ENCODE measurements around the gene MDM2. TPM values are rescaled to one million over a fixed set of nuclear protein-coding genes. Genes with fewer than 3 reads are reported as not detected.

MDM2 gene
- total RNA-seq, 3 donors from 2014 or later (not counting 1 experiment from before 2014, with no cell fraction given), result 130 to 143 (median 132) TPM

GRCh38 chr12:68821357-68822188 lies 13.6 kb downstream of the MDM2 start:
- no peaks in the 10 kb centered on the region for H3K9me3 Mint-ChIP-seq
- intact Hi-C loops (cut with micrococcal nuclease), result no loop called here
- H3K36me3 Mint-ChIP-seq, result no peaks in the 10 kb centered on the region
- peaks cover 6 to 18% of the 10 kb centered on the region in 2 donors for H3K4me1 Mint-ChIP-seq
- no peaks in the 10 kb centered on the region for H3K4me1 ChIP-seq (ENCODE audit: control insufficient read depth, insufficient read depth, low read length)
- no peak for DNase-seq
- no peak for ATAC-seq
- H3K27ac ChIP-seq (ENCODE audit: low read length), result no peak overlapping the region
- H3K27me3 ChIP-seq (ENCODE audit: control insufficient read depth, insufficient read depth, low read length), result no peaks in the 10 kb centered on the region
- no peaks in the 10 kb centered on the region for H3K9me3 ChIP-seq (ENCODE audit: control insufficient read depth, insufficient read depth, low read length)
- no peak overlapping the region for H3K4me3 ChIP-seq (ENCODE audit: low read length)
- peaks cover 80% of the 10 kb centered on the region for H3K36me3 ChIP-seq (ENCODE audit: control insufficient read depth, insufficient read depth, low read length)
- WGBS (ENCODE audit: insufficient coverage), result 93% methylated on average over 6 of the region's 6 CpGs
- no peak for TF ChIP-seq CTCF (IDR thresholded peaks at IDR 0.05)
- no peak overlapping the region for H3K4me3 Mint-ChIP-seq
- no peaks in the 10 kb centered on the region for H3K27me3 Mint-ChIP-seq (ENCODE audit: low read depth in 2 of 2)
- H3K27ac Mint-ChIP-seq, result peak overlapping the region in 1 of 2 donors; percentile 20

DNA sequence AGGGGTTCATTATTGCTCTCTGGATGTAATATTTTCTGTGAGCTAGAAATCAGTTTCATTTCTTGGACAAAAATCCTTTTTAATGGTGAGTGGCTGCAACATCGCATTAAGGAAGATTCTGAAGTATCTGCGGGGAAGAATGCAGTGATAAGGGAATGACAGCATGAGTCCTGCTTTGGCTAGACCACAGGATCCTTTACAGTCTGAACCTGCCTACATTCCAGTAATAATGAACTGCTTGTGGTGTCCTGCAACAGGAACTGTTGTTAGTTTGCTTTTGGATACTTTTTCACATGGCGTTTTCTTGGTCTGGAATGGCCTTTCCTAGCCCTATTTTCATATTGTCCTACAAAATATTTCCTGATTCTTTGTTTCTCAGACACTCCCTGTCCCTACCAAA lies 15.7 kb downstream of the MDM2 start:
- no peaks in the 10 kb centered on the region for H3K27me3 Mint-ChIP-seq (ENCODE audit: low read depth in 2 of 2)
- H3K27ac Mint-ChIP-seq, result peak overlapping the region; percentile 9 to 68
- Histone ChIP-seq H3K27me3 (ENCODE audit: control insufficient read depth, insufficient read depth, low read length) (no peaks in the 10 kb centered on the region), H3K4me1 (ENCODE audit: control insufficient read depth, insufficient read depth, low read length) (no peaks in the 10 kb centered on the region), H3K9me3 (ENCODE audit: control insufficient read depth, insufficient read depth, low read length) (no peaks in the 10 kb centered on the region), H3K27ac (ENCODE audit: low read length) (no peak overlapping the region), H3K4me3 (ENCODE audit: low read length) (no peak overlapping the region), H3K36me3 (ENCODE audit: control insufficient read depth, insufficient read depth, low read length) (peaks cover 83% of the 10 kb centered on the region)
- no peak overlapping the region for H3K4me3 Mint-ChIP-seq
- H3K4me1 Mint-ChIP-seq, result peaks cover 6 to 18% of the 10 kb centered on the region in 2 donors
- ATAC-seq, result no peak
- intact Hi-C loops (cut with micrococcal nuclease), result no loop called here
- TF ChIP-seq CTCF (IDR thresholded peaks at IDR 0.05), result no peak
- no peaks in the 10 kb centered on the region for H3K36me3 Mint-ChIP-seq
- H3K9me3 Mint-ChIP-seq, result no peaks in the 10 kb centered on the region
- WGBS (ENCODE audit: insufficient coverage), result 100% methylated on average over 3 of the region's 3 CpGs
- no peak for DNase-seq

DNA sequence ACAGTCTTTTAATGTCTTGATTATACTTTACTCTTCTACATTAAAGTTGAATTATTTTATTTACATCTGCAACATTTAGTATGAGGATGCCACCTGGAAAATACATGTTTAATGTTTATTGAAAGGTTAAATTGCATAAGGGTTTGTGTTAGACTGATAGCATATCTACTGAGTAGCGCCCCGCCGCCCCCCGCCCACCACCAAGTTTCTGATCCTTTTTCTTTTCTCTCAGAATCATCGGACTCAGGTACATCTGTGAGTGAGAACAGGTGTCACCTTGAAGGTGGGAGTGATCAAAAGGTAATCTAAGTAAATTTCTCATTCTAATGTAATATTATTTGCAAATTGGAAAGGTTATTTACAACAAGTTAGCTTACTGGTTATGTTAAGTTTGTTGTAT lies 16.2 kb downstream of the MDM2 start:
- Histone ChIP-seq H3K36me3 (ENCODE audit: control insufficient read depth, insufficient read depth, low read length) (peaks cover 83% of the 10 kb centered on the region), H3K27me3 (ENCODE audit: control insufficient read depth, insufficient read depth, low read length) (no peaks in the 10 kb centered on the region), H3K27ac (ENCODE audit: low read length) (no peak overlapping the region), H3K4me1 (ENCODE audit: control insufficient read depth, insufficient read depth, low read length) (no peaks in the 10 kb centered on the region), H3K9me3 (ENCODE audit: control insufficient read depth, insufficient read depth, low read length) (no peaks in the 10 kb centered on the region), H3K4me3 (ENCODE audit: low read length) (no peak overlapping the region)
- Mint-ChIP-seq H3K27me3 (ENCODE audit: low read depth in 2 of 2) (no peaks in the 10 kb centered on the region), H3K4me3 (no peak overlapping the region), H3K4me1 (peaks cover 6 to 18% of the 10 kb centered on the region in 2 donors), H3K9me3 (no peaks in the 10 kb centered on the region), H3K36me3 (no peaks in the 10 kb centered on the region), H3K27ac (peak overlapping the region; percentile 9 to 68)
- no peak for DNase-seq
- no peak for ATAC-seq
- intact Hi-C loops (cut with micrococcal nuclease), result no loop called here
- WGBS (ENCODE audit: insufficient coverage), result 100% methylated on average over 4 of the region's 5 CpGs
- TF ChIP-seq CTCF (IDR thresholded peaks at IDR 0.05), result no peak
